Activated naive CD4-positive, alpha-beta T cell treated with anti-CD3 and anti-CD28 coated beads, Interleukin-2, amount 10 ng/mL, durations not matched to agents 7 days and 5 days (primary cell): Measurements from ENCODE around the gene PLPPR1.

ENCODE experiments used
- CTCF ChIA-PET: fragments of 350-600 bp; sonication (Branson Sonifier 250); formaldehyde crosslinking; loops from one replicate; lab custom pipeline; 2021; ENCODE audit warnings: antibody characterized with exemption; lab: Charles Lee
- DNase-seq: peaks from one replicate; pipeline ENCODE4 v3.0.0-alpha.2; 2020
- H3K27ac Mint-ChIP-seq: one replicate; pipeline ENCODE4 v1.8.0; 2021; ENCODE audit warnings: mild to moderate bottlenecking, moderate library complexity, mixed read lengths
- H3K27me3 Mint-ChIP-seq: one replicate; pipeline ENCODE4 v1.8.0; 2021; ENCODE audit warnings: mild to moderate bottlenecking, mixed read lengths
- H3K36me3 Mint-ChIP-seq: one replicate; pipeline ENCODE4 v1.8.0; 2021; ENCODE audit warnings: mixed read lengths
- H3K4me1 Mint-ChIP-seq: one replicate; pipeline ENCODE4 v1.8.0; 2021; ENCODE audit warnings: mixed read lengths
- H3K4me3 Mint-ChIP-seq: one replicate; pipeline ENCODE4 v1.8.0; 2021; ENCODE audit warnings: mild to moderate bottlenecking, moderate library complexity, mixed read lengths
- H3K9me3 Mint-ChIP-seq: one replicate; pipeline ENCODE4 v1.8.0; 2021; ENCODE audit warnings: mixed read lengths

Gene PLPPR1

GRCh38 chr9:101167490-101168134 lies 139.1 kb downstream of the PLPPR1 start:
- CTCF ChIA-PET, result no interaction called here
- Mint-ChIP-seq H3K4me3 (no peak overlapping the region), H3K9me3 (no peaks in the 10 kb centered on the region), H3K27me3 (no peaks in the 10 kb centered on the region), H3K27ac (no peak overlapping the region), H3K36me3 (no peaks in the 10 kb centered on the region), H3K4me1 (no peaks in the 10 kb centered on the region)
- no peak for DNase-seq

GRCh38 chr9:101172616-101173015 lies 144.1 kb downstream of the PLPPR1 start:
- no peaks in the 10 kb centered on the region for H3K27me3 Mint-ChIP-seq
- no peaks in the 10 kb centered on the region for H3K4me1 Mint-ChIP-seq
- CTCF ChIA-PET, result no interaction called here
- H3K36me3 Mint-ChIP-seq, result no peaks in the 10 kb centered on the region
- H3K27ac Mint-ChIP-seq, result no peak overlapping the region
- no peak overlapping the region for H3K4me3 Mint-ChIP-seq
- no peaks in the 10 kb centered on the region for H3K9me3 Mint-ChIP-seq
- DNase-seq, result no peak

- no peak overlapping the region for H3K27ac Mint-ChIP-seq
- H3K27me3 Mint-ChIP-seq, result no peaks in the 10 kb centered on the region
- H3K4me3 Mint-ChIP-seq, result no peak overlapping the region
- no peaks in the 10 kb centered on the region for H3K4me1 Mint-ChIP-seq
- CTCF ChIA-PET, result no interaction called here
- no peak for DNase-seq
- H3K9me3 Mint-ChIP-seq, result no peaks in the 10 kb centered on the region
- no peaks in the 10 kb centered on the region for H3K36me3 Mint-ChIP-seq
Measured at GRCh38 chr9:101173907-101174306, 145.4 kb downstream of the PLPPR1 start.

GRCh38 chr9:101176384-101176783 lies 147.9 kb downstream of the PLPPR1 start:
- H3K4me1 Mint-ChIP-seq, result no peaks in the 10 kb centered on the region
- CTCF ChIA-PET, result no interaction called here
- H3K27me3 Mint-ChIP-seq, result no peaks in the 10 kb centered on the region
- no peaks in the 10 kb centered on the region for H3K36me3 Mint-ChIP-seq
- H3K4me3 Mint-ChIP-seq, result no peak overlapping the region
- no peaks in the 10 kb centered on the region for H3K9me3 Mint-ChIP-seq
- DNase-seq, result no peak
- H3K27ac Mint-ChIP-seq, result no peak overlapping the region

- H3K4me3 Mint-ChIP-seq, result no peak overlapping the region
- H3K4me1 Mint-ChIP-seq, result no peaks in the 10 kb centered on the region
- CTCF ChIA-PET, result interaction anchor here (0.6 to 1.1 kb wide), 2 partner anchors 10 to 584 kb away, joined by 3 read pairs; no protein-coding TSS in a partner anchor
- H3K27ac Mint-ChIP-seq, result no peak overlapping the region
- H3K9me3 Mint-ChIP-seq, result no peaks in the 10 kb centered on the region
- DNase-seq, result no peak
- H3K36me3 Mint-ChIP-seq, result no peaks in the 10 kb centered on the region
- H3K27me3 Mint-ChIP-seq, result no peaks in the 10 kb centered on the region
Measured at GRCh38 chr9:101184813-101185278, 156.3 kb downstream of the PLPPR1 start.

GRCh38 chr9:101191723-101192122 lies 163.2 kb downstream of the PLPPR1 start:
- Mint-ChIP-seq H3K36me3 (no peaks in the 10 kb centered on the region), H3K9me3 (no peaks in the 10 kb centered on the region), H3K4me1 (no peaks in the 10 kb centered on the region), H3K27ac (no peak overlapping the region), H3K4me3 (no peak overlapping the region), H3K27me3 (no peaks in the 10 kb centered on the region)
- CTCF ChIA-PET, result no interaction called here
- no peak for DNase-seq

GRCh38 chr9:101197026-101197425 lies 168.5 kb downstream of the PLPPR1 start:
- Mint-ChIP-seq H3K4me3 (no peak overlapping the region), H3K4me1 (no peaks in the 10 kb centered on the region), H3K27ac (no peak overlapping the region), H3K9me3 (no peaks in the 10 kb centered on the region), H3K27me3 (no peaks in the 10 kb centered on the region), H3K36me3 (no peaks in the 10 kb centered on the region)
- CTCF ChIA-PET, result no interaction called here
- DNase-seq, result no peak

GRCh38 chr9:101200852-101201251 lies 172.3 kb downstream of the PLPPR1 start:
- CTCF ChIA-PET, result no interaction called here
- Mint-ChIP-seq H3K4me1 (no peaks in the 10 kb centered on the region), H3K9me3 (no peaks in the 10 kb centered on the region), H3K27ac (no peak overlapping the region), H3K4me3 (no peak overlapping the region), H3K36me3 (no peaks in the 10 kb centered on the region), H3K27me3 (no peaks in the 10 kb centered on the region)
- DNase-seq, result no peak

GRCh38 chr9:101201630-101202029 lies 173.1 kb downstream of the PLPPR1 start:
- CTCF ChIA-PET, result no interaction called here
- Mint-ChIP-seq H3K9me3 (no peaks in the 10 kb centered on the region), H3K27ac (no peak overlapping the region), H3K27me3 (no peaks in the 10 kb centered on the region), H3K4me3 (no peak overlapping the region), H3K4me1 (no peaks in the 10 kb centered on the region), H3K36me3 (no peaks in the 10 kb centered on the region)
- no peak for DNase-seq

GRCh38 chr9:101209670-101210069 lies 181.1 kb downstream of the PLPPR1 start:
- DNase-seq, result no peak
- Mint-ChIP-seq H3K4me1 (no peaks in the 10 kb centered on the region), H3K27me3 (no peaks in the 10 kb centered on the region), H3K27ac (no peak overlapping the region), H3K4me3 (no peak overlapping the region), H3K9me3 (no peaks in the 10 kb centered on the region), H3K36me3 (no peaks in the 10 kb centered on the region)
- CTCF ChIA-PET, result no interaction called here

- H3K4me3 Mint-ChIP-seq, result no peak overlapping the region
- CTCF ChIA-PET, result no interaction called here
- no peaks in the 10 kb centered on the region for H3K27me3 Mint-ChIP-seq
- no peaks in the 10 kb centered on the region for H3K4me1 Mint-ChIP-seq
- no peak for DNase-seq
- no peak overlapping the region for H3K27ac Mint-ChIP-seq
- H3K36me3 Mint-ChIP-seq, result no peaks in the 10 kb centered on the region
- H3K9me3 Mint-ChIP-seq, result no peaks in the 10 kb centered on the region
Measured at GRCh38 chr9:101212661-101213060, 184.1 kb downstream of the PLPPR1 start.

- CTCF ChIA-PET, result no interaction called here
- Mint-ChIP-seq H3K4me1 (no peaks in the 10 kb centered on the region), H3K4me3 (no peak overlapping the region), H3K36me3 (no peaks in the 10 kb centered on the region), H3K9me3 (no peaks in the 10 kb centered on the region), H3K27ac (no peak overlapping the region), H3K27me3 (no peaks in the 10 kb centered on the region)
- DNase-seq, result no peak
Measured at GRCh38 chr9:101219030-101219429, 190.5 kb downstream of the PLPPR1 start.

- CTCF ChIA-PET, result no interaction called here
- H3K4me1 Mint-ChIP-seq, result no peaks in the 10 kb centered on the region
- no peak for DNase-seq
- H3K27me3 Mint-ChIP-seq, result no peaks in the 10 kb centered on the region
- no peak overlapping the region for H3K4me3 Mint-ChIP-seq
- no peaks in the 10 kb centered on the region for H3K36me3 Mint-ChIP-seq
- no peak overlapping the region for H3K27ac Mint-ChIP-seq
- H3K9me3 Mint-ChIP-seq, result no peaks in the 10 kb centered on the region
Measured at GRCh38 chr9:101220341-101220740, 191.8 kb downstream of the PLPPR1 start.

- no peaks in the 10 kb centered on the region for H3K36me3 Mint-ChIP-seq
- no peaks in the 10 kb centered on the region for H3K9me3 Mint-ChIP-seq
- CTCF ChIA-PET, result no interaction called here
- H3K4me3 Mint-ChIP-seq, result no peak overlapping the region
- H3K4me1 Mint-ChIP-seq, result no peaks in the 10 kb centered on the region
- no peak for DNase-seq
- H3K27me3 Mint-ChIP-seq, result no peaks in the 10 kb centered on the region
- no peak overlapping the region for H3K27ac Mint-ChIP-seq
Measured at GRCh38 chr9:101225271-101225670, 196.7 kb downstream of the PLPPR1 start.

GRCh38 chr9:101226161-101226560 lies 197.6 kb downstream of the PLPPR1 start:
- Mint-ChIP-seq H3K27ac (no peak overlapping the region), H3K4me3 (no peak overlapping the region), H3K36me3 (no peaks in the 10 kb centered on the region), H3K9me3 (no peaks in the 10 kb centered on the region), H3K27me3 (no peaks in the 10 kb centered on the region), H3K4me1 (no peaks in the 10 kb centered on the region)
- CTCF ChIA-PET, result no interaction called here
- no peak for DNase-seq
